Suprapubic skin (tissue), 4 donors: ENCODE data around the gene HTR3B.

Experiments used
- CTCF ChIP-seq, 2 donors: fragments of 200-600 bp in 1 of 2; fragments of 450-650 bp in 1 of 2; sonication (generic) in 1 of 2; IDR thresholded peaks; one replicate each; pipeline ENCODE4 v1.5.1; 2016 to 2019; ENCODE audit warnings: antibody characterized with exemption in 2 of 2, mild to moderate bottlenecking in 1 of 2, moderate library complexity in 1 of 2
- EP300 ChIP-seq: sonication (generic); formaldehyde crosslinking; IDR thresholded peaks from one replicate; pipeline ENCODE4 v1.6.1; 2017; ENCODE audit warnings: antibody characterized with exemption
- POLR2A ChIP-seq, 2 donors: fragments of 450-650 bp; IDR thresholded peaks; one replicate each; pipeline ENCODE4 v1.6.1; 2017; ENCODE audit warnings: antibody characterized with exemption in 2 of 2, mild to moderate bottlenecking in 2 of 2, moderate library complexity in 2 of 2
- POLR2AphosphoS5 ChIP-seq, 3 donors: sonication (generic); formaldehyde crosslinking; IDR thresholded peaks; one replicate each; pipeline ENCODE4 v1.6.1; 2017; ENCODE audit warnings: antibody characterized with exemption in 3 of 3

DNA sequence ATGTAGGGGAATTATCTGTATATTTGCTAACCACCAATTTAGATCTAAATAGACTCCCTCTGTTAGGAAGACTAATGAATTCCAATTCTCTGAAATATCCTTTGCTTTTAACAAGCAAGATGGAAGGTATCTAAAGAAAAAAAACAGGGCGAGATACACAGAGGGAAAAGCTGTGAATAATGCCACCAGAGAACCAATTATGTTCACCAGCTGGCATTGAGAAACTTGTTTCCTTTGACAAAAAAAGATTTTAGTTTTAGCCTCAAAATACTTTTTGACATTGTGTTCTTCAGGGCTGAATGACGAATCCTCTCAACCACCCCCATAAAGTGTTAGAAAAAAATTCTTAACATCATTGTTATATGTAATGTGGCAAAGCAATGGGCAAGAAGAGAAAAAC is 19.0 kb downstream of the HTR3B start:
- TF ChIP-seq CTCF (IDR thresholded peaks at IDR 0.05), result no peak
- TF ChIP-seq POLR2AphosphoS5 (IDR thresholded peaks at IDR 0.05), result no peak
- no peak for TF ChIP-seq POLR2A (IDR thresholded peaks at IDR 0.05)
- no peak for TF ChIP-seq EP300
